H1 (cell line): Measurements from ENCODE around the gene TTC5. TPM values are rescaled to one million over a fixed set of nuclear protein-coding genes. Genes with fewer than 3 reads are reported as not detected.

Source experiments
- BCL11A ChIP-seq, 2 experiments: IDR thresholded peaks; one replicate each; pipeline ENCODE4 v1.6.1; 2011; ENCODE audit warnings: low read depth in 2 of 2, low read length in 2 of 2, mild to moderate bottlenecking in 2 of 2
- CBX5 ChIP-seq: fragments of 300-800, 300-1000 bp; sonication (generic); IDR thresholded peaks from 2 replicates; pipeline ENCODE4 v1.7.1; 2016; ENCODE audit warnings: antibody characterized with exemption, low read length, low read depth
- CBX8 ChIP-seq: fragments of 300-800, 300-1000 bp; sonication (generic); IDR thresholded peaks from 2 replicates; pipeline ENCODE4 v1.7.1; 2016; ENCODE audit warnings: low read depth, low read length, borderline replicate concordance
- CHD1 ChIP-seq: IDR thresholded peaks from 2 replicates; pipeline ENCODE4 v1.6.1; 2012; ENCODE audit warnings: low read depth, low read length, improper control_type of control experiment
- CREB1 ChIP-seq: IDR thresholded peaks from 2 replicates; pipeline ENCODE4 v1.6.1; 2012; ENCODE audit warnings: inconsistent platforms
- CTCF ChIP-seq, 3 experiments: IDR thresholded peaks; 1 replicate in 2 of 3; 2 replicates in 1 of 3; pipeline versions ENCODE4 v1.5.1 to v1.6.1; 2011; ENCODE audit warnings: low read length in 3 of 3, mild to moderate bottlenecking in 3 of 3, inconsistent platforms in 2 of 3, low read depth in 1 of 3, moderate library complexity in 1 of 3; ENCODE audit not compliant: insufficient read depth in 1 of 3; ENCODE audit errors: control extremely low read depth in 1 of 3
- EP300 ChIP-seq, 2 experiments: IDR thresholded peaks; 1 replicate in 1 of 2; 2 replicates in 1 of 2; pipeline ENCODE4 v1.6.1; 2011 to 2012; ENCODE audit warnings: low read depth in 2 of 2, low read length in 2 of 2, mild to moderate bottlenecking in 2 of 2, borderline replicate concordance in 1 of 2, inconsistent platforms in 1 of 2, moderate library complexity in 1 of 2
- EZH2 ChIP-seq: fragments of 200-600 bp; sonication (generic); IDR thresholded peaks from 2 replicates; pipeline ENCODE4 v1.7.1; 2012; ENCODE audit warnings: low read depth, mild to moderate bottlenecking, moderate library complexity, low read length, inconsistent platforms; ENCODE audit not compliant: severe bottlenecking
- KDM1A ChIP-seq: fragments of 200-600, 300-600 bp; sonication (generic); IDR thresholded peaks from 2 replicates; pipeline ENCODE4 v1.7.1; 2016; ENCODE audit warnings: mild to moderate bottlenecking, low read length, borderline replicate concordance
- PHF8 ChIP-seq: fragments of 200-600 bp; sonication (generic); conservative IDR thresholded peaks from 2 replicates; pipeline ENCODE4 v1.7.1; 2012; ENCODE audit warnings: low read depth, mild to moderate bottlenecking, inconsistent platforms, low read length, moderate library complexity
- POLR2AphosphoS5 ChIP-seq: IDR thresholded peaks from 2 replicates; pipeline ENCODE4 v1.6.1; 2011; ENCODE audit warnings: low read depth, low read length
- RAD21 ChIP-seq, 2 experiments: IDR thresholded peaks in 1 of 2; conservative IDR thresholded peaks in 1 of 2; 2 replicates each; pipeline ENCODE4 v1.6.1; 2011; ENCODE audit warnings: low read depth in 2 of 2, low read length in 2 of 2, improper control_type of control experiment in 1 of 2, inconsistent platforms in 1 of 2, mild to moderate bottlenecking in 1 of 2, moderate library complexity in 1 of 2
- RNF2 ChIP-seq: fragments of 200-900, 300-1000 bp; sonication (generic); IDR thresholded peaks from 2 replicates; pipeline ENCODE4 v1.7.1; 2016; ENCODE audit warnings: borderline replicate concordance, low read depth, mild to moderate bottlenecking, antibody characterized with exemption, low read length; ENCODE audit not compliant: poor library complexity, severe bottlenecking; ENCODE audit errors: missing control alignments
- SAP30 ChIP-seq: fragments of 300-600 bp; sonication (generic); IDR thresholded peaks from 2 replicates; pipeline ENCODE4 v1.7.1; 2012; ENCODE audit warnings: low read length, moderate library complexity, mild to moderate bottlenecking, inconsistent platforms; ENCODE audit not compliant: insufficient read depth, insufficient replicate concordance
- SIRT6 ChIP-seq: IDR thresholded peaks from one replicate; pipeline ENCODE4 v1.7.1; 2012; ENCODE audit warnings: low read length, inconsistent platforms
- SIX5 ChIP-seq: IDR thresholded peaks from 2 replicates; pipeline ENCODE4 v1.6.1; 2011; ENCODE audit warnings: mild to moderate bottlenecking, low read depth, low read length
- TAF7 ChIP-seq: optimal IDR thresholded peaks from 2 replicates; pipeline ENCODE3; 2011; ENCODE audit warnings: low read depth, mild to moderate bottlenecking, inconsistent platforms, low read length, moderate library complexity, borderline replicate concordance
- USF2 ChIP-seq: IDR thresholded peaks from 2 replicates; pipeline ENCODE4 v1.6.1; 2011; ENCODE audit warnings: low read length, improper control_type of control experiment
- polyA plus RNA-seq, 7 experiments: library from polyadenylated mRNA; depleted of rRNA in 3 of 7; stranded (reverse) in 5 of 7; unstranded in 2 of 7; fragments of >200 nt in 5 of 7; fragments of 200-250 nt in 2 of 7; gene quantifications; 1 replicate in 5 of 7; 2 replicates in 1 of 7; 4 replicates in 1 of 7; pipeline versions ENCODE4 v1.2.1 to v1.2.3, GENCODE V29; 2011 to 2013; ENCODE audit warnings: missing spikeins in 2 of 7, mixed read lengths in 2 of 7
- total RNA-seq: library from RNA; stranded (reverse); fragmentation: NEBNext Ultra II Directional; extraction: Animal tissue kit (Norgen Biotek cat#: 25700); gene quantifications from 2 replicates; pipeline ENCODE4 v1.2.1, GENCODE V29; 2021

Gene TTC5
- total and polyA plus RNA-seq, 2 of the 8 experiments (the other 6 are each of a cell fraction or from before 2014, with no cell fraction given) = 9.1 to 18.0 TPM

GRCh38 chr14:20332788-20333493, 27.2 kb upstream of the TTC5 start, which contains the start of gene CCNB1IP1 (continued):
- TF ChIP-seq PHF8 (peak; percentile 75), USF2 (no peak), SIRT6 (no peak), RNF2 (no peak), CHD1 (no peak; the same call in 1 of the 2 replicates), CBX5 (no peak), CBX8 (no peak), CTCF (IDR thresholded peaks at IDR 0.05; ENCODE audit: control extremely low read depth in 1 of 3, insufficient read depth in 1 of 3, low read depth in 1 of 3, low read length in 3 of 3) (no peak), RAD21 (IDR thresholded peaks at IDR 0.05 in 1 of 2, conservative IDR thresholded peaks at IDR 0.05 in 1 of 2; ENCODE audit: low read depth in 2 of 2, low read length in 2 of 2) (no peak), KDM1A (no peak), TAF7 (peak; percentile 94), BCL11A (IDR thresholded peaks at IDR 0.05; ENCODE audit: low read depth in 2 of 2, low read length in 2 of 2) (no peak), CREB1 (peak; percentile 61; the same call in 1 of the 2 replicates), EP300 (IDR thresholded peaks at IDR 0.05; ENCODE audit: borderline replicate concordance in 1 of 2, low read depth in 2 of 2, low read length in 2 of 2) (no peak), SIX5 (no peak), EZH2 (no peak), POLR2AphosphoS5 (peak; percentile 94), SAP30 (peak; percentile 83)
